ENCODE data around the gene SYNE3. TPM values are rescaled to one million over a fixed set of nuclear protein-coding genes. Genes with fewer than 3 reads are reported as not detected.
"Not testable (repeated sequence)": the region's sequence is repeated elsewhere in the genome, so short reads cannot be mapped to it uniquely, and the experiment has no call there.

The SYNE3 gene
- polyA plus RNA-seq, 1 donor (not counting 4 experiments of a cell fraction or from before 2014, with no cell fraction given), result 1.0 TPM

DNA sequence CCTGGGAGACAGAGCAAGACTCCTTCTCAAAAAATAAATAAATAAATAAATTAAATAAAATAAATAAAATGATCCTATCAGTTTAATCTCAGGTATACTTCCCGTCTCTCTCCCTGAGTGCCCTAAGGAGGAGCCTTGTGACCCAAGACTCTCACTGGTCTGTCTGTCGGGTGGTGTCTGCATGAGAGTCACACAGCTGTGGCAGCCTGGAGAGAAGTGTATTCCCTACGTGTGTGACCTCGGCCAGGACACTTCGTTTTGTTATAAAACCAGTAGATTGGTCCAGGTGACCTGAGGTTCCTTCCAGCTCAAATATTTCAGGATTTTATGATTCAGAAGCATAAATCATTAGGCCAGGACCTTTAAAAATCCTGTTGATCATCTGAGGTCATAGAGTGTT lies 4.8 kb downstream of the SYNE3 start:
- no peak for DNase-seq (ENCODE audit: low read depth, low spot score)
- dilution Hi-C loops (cut with MboI; ENCODE audit: extremely low pct_ligation_motif_present, low sequenced_read_pairs), result no loop called here
- Histone ChIP-seq H3K27me3 (ENCODE audit: control insufficient read depth, extremely low read depth, insufficient read depth, low read length) (no peaks in the 10 kb centered on the region), H3K4me2 (ENCODE audit: control insufficient read depth, extremely low read depth, insufficient read depth, low read depth, low read length) (no peak overlapping the region), H4K20me1 (ENCODE audit: control insufficient read depth, extremely low read depth, insufficient read depth, low read length) (peaks cover 5% of the 10 kb centered on the region), H3K9me1 (ENCODE audit: control insufficient read depth, extremely low read depth, insufficient read depth, low read length) (peaks cover under 1% of the 10 kb centered on the region), H3K9me3 (ENCODE audit: control insufficient read depth, low read depth, low read length) (no peaks in the 10 kb centered on the region), H3K9ac (ENCODE audit: control insufficient read depth, extremely low read depth, insufficient read depth, low read length) (no peak overlapping the region), H3K4me1 (ENCODE audit: control insufficient read depth, extremely low read depth, insufficient read depth, low read length) (peaks cover 35% of the 10 kb centered on the region), H3K79me2 (ENCODE audit: control insufficient read depth, insufficient read depth, low read length) (no peaks in the 10 kb centered on the region), H2AFZ (ENCODE audit: control insufficient read depth, low read length) (no peak overlapping the region), H3K27ac (ENCODE audit: control insufficient read depth, insufficient read depth, low read length) (no peak overlapping the region), H3K36me3 (ENCODE audit: control insufficient read depth in 2 of 2, extremely low read depth in 1 of 2, insufficient read depth in 2 of 2, low read length in 2 of 2) (peaks cover 0 to 2% of the 10 kb centered on the region in 2 experiments), H3K4me3 (ENCODE audit: control insufficient read depth in 2 of 3, extremely low read depth in 1 of 3, insufficient read depth in 2 of 3, low read depth in 1 of 3, low read length in 3 of 3) (no peak overlapping the region)
- no peak for FAIRE-seq
- TF ChIP-seq CTCF (optimal IDR thresholded peaks at IDR 0.05 in 1 of 3, IDR thresholded peaks at IDR 0.05 in 1 of 3, conservative IDR thresholded peaks at IDR 0.05 in 1 of 3; ENCODE audit: extremely low read depth in 1 of 3, insufficient read depth in 2 of 3, low read length in 3 of 3), result no peak
- no peak for TF ChIP-seq EZH2 (IDR thresholded peaks at IDR 0.05; ENCODE audit: low read length)

DNA sequence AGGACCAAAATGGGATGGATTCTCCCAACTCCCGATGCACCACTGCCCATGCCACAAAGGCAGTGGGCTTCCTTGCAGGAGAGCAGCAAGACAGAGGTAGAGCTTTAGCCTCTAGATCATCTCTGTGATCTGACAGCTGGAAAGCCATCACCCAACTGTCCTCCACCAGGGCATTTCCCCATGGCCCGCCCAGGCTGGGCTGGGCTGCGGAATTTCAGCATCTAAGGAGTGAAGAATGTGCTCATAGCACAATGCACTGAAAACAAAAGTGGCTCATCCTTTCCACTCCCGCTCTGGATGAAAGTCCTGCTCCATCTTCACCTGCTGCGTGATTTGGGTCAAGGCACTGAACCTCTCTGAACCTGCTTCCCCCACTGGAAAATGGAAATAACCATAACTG lies 5.6 kb downstream of the SYNE3 start:
- no peaks in the 10 kb centered on the region for H3K27me3 ChIP-seq (ENCODE audit: control insufficient read depth, extremely low read depth, insufficient read depth, low read length)
- H3K9ac ChIP-seq (ENCODE audit: control insufficient read depth, extremely low read depth, insufficient read depth, low read length), result no peak overlapping the region
- H3K4me3 ChIP-seq (ENCODE audit: control insufficient read depth in 2 of 3, extremely low read depth in 1 of 3, insufficient read depth in 2 of 3, low read depth in 1 of 3, low read length in 3 of 3), result no peak overlapping the region
- dilution Hi-C loops (cut with MboI; ENCODE audit: extremely low pct_ligation_motif_present, low sequenced_read_pairs), result no loop called here
- FAIRE-seq, result no peak
- peaks cover 0 to 3% of the 10 kb centered on the region in 2 experiments for H3K36me3 ChIP-seq (ENCODE audit: control insufficient read depth in 2 of 2, extremely low read depth in 1 of 2, insufficient read depth in 2 of 2, low read length in 2 of 2)
- H3K79me2 ChIP-seq (ENCODE audit: control insufficient read depth, insufficient read depth, low read length), result no peaks in the 10 kb centered on the region
- no peak overlapping the region for H3K4me2 ChIP-seq (ENCODE audit: control insufficient read depth, extremely low read depth, insufficient read depth, low read depth, low read length)
- H3K9me1 ChIP-seq (ENCODE audit: control insufficient read depth, extremely low read depth, insufficient read depth, low read length), result peaks cover 2% of the 10 kb centered on the region
- H3K9me3 ChIP-seq (ENCODE audit: control insufficient read depth, low read depth, low read length), result no peaks in the 10 kb centered on the region
- H2AFZ ChIP-seq (ENCODE audit: control insufficient read depth, low read length), result no peak overlapping the region
- TF ChIP-seq CTCF (optimal IDR thresholded peaks at IDR 0.05 in 1 of 3, IDR thresholded peaks at IDR 0.05 in 1 of 3, conservative IDR thresholded peaks at IDR 0.05 in 1 of 3; ENCODE audit: extremely low read depth in 1 of 3, insufficient read depth in 2 of 3, low read length in 3 of 3), result no peak
- TF ChIP-seq EZH2 (IDR thresholded peaks at IDR 0.05; ENCODE audit: low read length), result no peak
- H3K27ac ChIP-seq (ENCODE audit: control insufficient read depth, insufficient read depth, low read length), result no peak overlapping the region
- H3K4me1 ChIP-seq (ENCODE audit: control insufficient read depth, extremely low read depth, insufficient read depth, low read length), result peaks cover 34% of the 10 kb centered on the region
- H4K20me1 ChIP-seq (ENCODE audit: control insufficient read depth, extremely low read depth, insufficient read depth, low read length), result peaks cover 5% of the 10 kb centered on the region
- DNase-seq (ENCODE audit: low read depth, low spot score), result no peak

GRCh38 chr14:95510344-95510743 lies 6.1 kb downstream of the SYNE3 start:
- H3K79me2 ChIP-seq (ENCODE audit: control insufficient read depth, insufficient read depth, low read length); H4K20me1 ChIP-seq (ENCODE audit: control insufficient read depth, extremely low read depth, insufficient read depth, low read length); H3K27me3 ChIP-seq (ENCODE audit: control insufficient read depth, extremely low read depth, insufficient read depth, low read length); DNase-seq (ENCODE audit: low read depth, low spot score); H2AFZ ChIP-seq (ENCODE audit: control insufficient read depth, low read length); FAIRE-seq; H3K4me3 ChIP-seq (ENCODE audit: control insufficient read depth in 2 of 3, extremely low read depth in 1 of 3, insufficient read depth in 2 of 3, low read depth in 1 of 3, low read length in 3 of 3); H3K9ac ChIP-seq (ENCODE audit: control insufficient read depth, extremely low read depth, insufficient read depth, low read length); H3K27ac ChIP-seq (ENCODE audit: control insufficient read depth, insufficient read depth, low read length); H3K9me1 ChIP-seq (ENCODE audit: control insufficient read depth, extremely low read depth, insufficient read depth, low read length); H3K9me3 ChIP-seq (ENCODE audit: control insufficient read depth, low read depth, low read length); dilution Hi-C loops (cut with MboI; ENCODE audit: extremely low pct_ligation_motif_present, low sequenced_read_pairs); H3K4me2 ChIP-seq (ENCODE audit: control insufficient read depth, extremely low read depth, insufficient read depth, low read depth, low read length); H3K36me3 ChIP-seq (ENCODE audit: control insufficient read depth in 2 of 2, extremely low read depth in 1 of 2, insufficient read depth in 2 of 2, low read length in 2 of 2): not testable (repeated sequence)
- H3K4me1 ChIP-seq (ENCODE audit: control insufficient read depth, extremely low read depth, insufficient read depth, low read length), result peaks cover 30% of the 10 kb centered on the region
